H1 (cell line): ENCODE data around the gene SH2B3. TPM values are rescaled to one million over a fixed set of nuclear protein-coding genes. Genes with fewer than 3 reads are reported as not detected.

Experiments
- BACH1 ChIP-seq: IDR thresholded peaks from 2 replicates; pipeline ENCODE4 v1.6.1; 2012; ENCODE audit warnings: low read length, improper control_type of control experiment
- BCL11A ChIP-seq, 2 experiments: IDR thresholded peaks; one replicate each; pipeline ENCODE4 v1.6.1; 2011; ENCODE audit warnings: low read depth in 2 of 2, low read length in 2 of 2, mild to moderate bottlenecking in 2 of 2
- BRCA1 ChIP-seq: IDR thresholded peaks from 2 replicates; pipeline ENCODE4 v1.6.1; 2012; ENCODE audit warnings: low read depth, low read length, improper control_type of control experiment
- CEBPB ChIP-seq: IDR thresholded peaks from 2 replicates; pipeline ENCODE4 v1.6.1; 2012; ENCODE audit warnings: low read depth, low read length
- CTCF ChIP-seq, 3 experiments: IDR thresholded peaks; 1 replicate in 2 of 3; 2 replicates in 1 of 3; pipeline versions ENCODE4 v1.5.1 to v1.6.1; 2011; ENCODE audit warnings: low read length in 3 of 3, mild to moderate bottlenecking in 3 of 3, inconsistent platforms in 2 of 3, low read depth in 1 of 3, moderate library complexity in 1 of 3; ENCODE audit not compliant: insufficient read depth in 1 of 3; ENCODE audit errors: control extremely low read depth in 1 of 3
- FOSL1 ChIP-seq: IDR thresholded peaks from 2 replicates; pipeline ENCODE4 v1.6.1; 2011; ENCODE audit warnings: mild to moderate bottlenecking, low read depth, low read length, moderate library complexity; ENCODE audit not compliant: insufficient read depth
- GABPA ChIP-seq: IDR thresholded peaks from 2 replicates; pipeline ENCODE4 v1.6.1; 2011; ENCODE audit warnings: mild to moderate bottlenecking, low read length, moderate library complexity, borderline replicate concordance; ENCODE audit not compliant: insufficient read depth
- HDAC2 ChIP-seq, 2 experiments: fragments of 300-600 bp in 1 of 2; sonication (generic) in 1 of 2; IDR thresholded peaks; 2 replicates each; pipeline ENCODE4 v1.6.1; 2011 to 2012; ENCODE audit warnings: low read depth in 2 of 2, low read length in 2 of 2, mild to moderate bottlenecking in 2 of 2, moderate library complexity in 2 of 2, borderline replicate concordance in 1 of 2, inconsistent platforms in 1 of 2
- JUN ChIP-seq: IDR thresholded peaks from 2 replicates; pipeline ENCODE4 v1.6.1; 2011; ENCODE audit warnings: low read depth, mild to moderate bottlenecking, improper control_type of control experiment, low read length
- JUND ChIP-seq: IDR thresholded peaks from 2 replicates; pipeline ENCODE4 v1.6.1; 2011; ENCODE audit warnings: mild to moderate bottlenecking, improper control_type of control experiment, low read length
- KDM1A ChIP-seq: fragments of 200-600, 300-600 bp; sonication (generic); IDR thresholded peaks from 2 replicates; pipeline ENCODE4 v1.7.1; 2016; ENCODE audit warnings: mild to moderate bottlenecking, low read length, borderline replicate concordance
- KDM5A ChIP-seq: fragments of 200-600 bp; IDR thresholded peaks from 2 replicates; pipeline ENCODE4 v1.7.1; 2012; ENCODE audit warnings: mild to moderate bottlenecking, low read length, inconsistent platforms, mixed read lengths
- PHF8 ChIP-seq: fragments of 200-600 bp; sonication (generic); conservative IDR thresholded peaks from 2 replicates; pipeline ENCODE4 v1.7.1; 2012; ENCODE audit warnings: low read depth, mild to moderate bottlenecking, inconsistent platforms, low read length, moderate library complexity
- RAD21 ChIP-seq, 2 experiments: IDR thresholded peaks in 1 of 2; conservative IDR thresholded peaks in 1 of 2; 2 replicates each; pipeline ENCODE4 v1.6.1; 2011; ENCODE audit warnings: low read depth in 2 of 2, low read length in 2 of 2, improper control_type of control experiment in 1 of 2, inconsistent platforms in 1 of 2, mild to moderate bottlenecking in 1 of 2, moderate library complexity in 1 of 2
- RBBP5 ChIP-seq: IDR thresholded peaks from 2 replicates; pipeline ENCODE4 v1.7.1; 2012; ENCODE audit warnings: low read depth, mild to moderate bottlenecking, inconsistent platforms, low read length, moderate library complexity, borderline replicate concordance
- RXRA ChIP-seq: IDR thresholded peaks from 2 replicates; pipeline ENCODE4 v1.6.1; 2011; ENCODE audit warnings: low read depth, mild to moderate bottlenecking, low read length, moderate library complexity; ENCODE audit not compliant: insufficient read depth
- SIRT6 ChIP-seq: IDR thresholded peaks from one replicate; pipeline ENCODE4 v1.7.1; 2012; ENCODE audit warnings: low read length, inconsistent platforms
- SP1 ChIP-seq: IDR thresholded peaks from 2 replicates; pipeline ENCODE4 v1.6.1; 2011; ENCODE audit warnings: low read depth, low read length
- SP4 ChIP-seq: IDR thresholded peaks from 2 replicates; pipeline ENCODE4 v1.6.1; 2012; ENCODE audit warnings: low read length, inconsistent platforms
- TAF7 ChIP-seq: optimal IDR thresholded peaks from 2 replicates; pipeline ENCODE3; 2011; ENCODE audit warnings: low read depth, mild to moderate bottlenecking, inconsistent platforms, low read length, moderate library complexity, borderline replicate concordance
- TCF12 ChIP-seq: IDR thresholded peaks from 2 replicates; pipeline ENCODE4 v1.6.1; 2011; ENCODE audit warnings: low read depth, mild to moderate bottlenecking, low read length
- YY1 ChIP-seq: IDR thresholded peaks from 2 replicates; pipeline ENCODE4 v1.6.1; 2011; ENCODE audit warnings: low read depth, mild to moderate bottlenecking, low read length
- polyA plus RNA-seq, 7 experiments: library from polyadenylated mRNA; depleted of rRNA in 3 of 7; stranded (reverse) in 5 of 7; unstranded in 2 of 7; fragments of >200 nt in 5 of 7; fragments of 200-250 nt in 2 of 7; gene quantifications; 1 replicate in 5 of 7; 2 replicates in 1 of 7; 4 replicates in 1 of 7; pipeline versions ENCODE4 v1.2.1 to v1.2.3, GENCODE V29; 2011 to 2013; ENCODE audit warnings: missing spikeins in 2 of 7, mixed read lengths in 2 of 7
- total RNA-seq: library from RNA; stranded (reverse); fragmentation: NEBNext Ultra II Directional; extraction: Animal tissue kit (Norgen Biotek cat#: 25700); gene quantifications from 2 replicates; pipeline ENCODE4 v1.2.1, GENCODE V29; 2021

Gene SH2B3
- total and polyA plus RNA-seq, 2 of the 8 experiments (the other 6 are each of a cell fraction or from before 2014, with no cell fraction given) = 20.8 to 34.1 TPM

- TF ChIP-seq CTCF (IDR thresholded peaks at IDR 0.05; ENCODE audit: control extremely low read depth in 1 of 3, insufficient read depth in 1 of 3, low read depth in 1 of 3, low read length in 3 of 3) (peak; percentile 92 to 100 (median 96)), BCL11A (IDR thresholded peaks at IDR 0.05; ENCODE audit: low read depth in 2 of 2, low read length in 2 of 2) (no peak), RBBP5 (no peak), JUN (no peak), SIRT6 (no peak), TCF12 (no peak), BACH1 (peak; percentile 87), CEBPB (0 out of 2 replicates have a peak, but pooled peaks have one; percentile 14), RAD21 (IDR thresholded peaks at IDR 0.05 in 1 of 2, conservative IDR thresholded peaks at IDR 0.05 in 1 of 2; ENCODE audit: low read depth in 2 of 2, low read length in 2 of 2) (peak; percentile 95 to 97), PHF8 (no peak), FOSL1 (0 out of 2 replicates have a peak, but pooled peaks have one; percentile 5), YY1 (peak; percentile 69; the same call in 1 of the 2 replicates), BRCA1 (no peak), GABPA (peak; percentile 67; the same call in 1 of the 2 replicates), KDM1A (peak; percentile 96), SP4 (no peak), SP1 (no peak), KDM5A (no peak), TAF7 (no peak), RXRA (no peak), JUND (no peak), HDAC2 (IDR thresholded peaks at IDR 0.05; ENCODE audit: borderline replicate concordance in 1 of 2, low read depth in 2 of 2, low read length in 2 of 2) (peak; percentile 47 to 97; a peak in 3 of 4 replicates)
Measured at GRCh38 chr12:111396726-111397445, 8.8 kb upstream of the SH2B3 start (continued).
